Measurements from ENCODE around the gene PARVB.

PARVB gene, protein sequence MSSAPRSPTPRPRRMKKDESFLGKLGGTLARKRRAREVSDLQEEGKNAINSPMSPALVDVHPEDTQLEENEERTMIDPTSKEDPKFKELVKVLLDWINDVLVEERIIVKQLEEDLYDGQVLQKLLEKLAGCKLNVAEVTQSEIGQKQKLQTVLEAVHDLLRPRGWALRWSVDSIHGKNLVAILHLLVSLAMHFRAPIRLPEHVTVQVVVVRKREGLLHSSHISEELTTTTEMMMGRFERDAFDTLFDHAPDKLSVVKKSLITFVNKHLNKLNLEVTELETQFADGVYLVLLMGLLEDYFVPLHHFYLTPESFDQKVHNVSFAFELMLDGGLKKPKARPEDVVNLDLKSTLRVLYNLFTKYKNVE

DNA sequence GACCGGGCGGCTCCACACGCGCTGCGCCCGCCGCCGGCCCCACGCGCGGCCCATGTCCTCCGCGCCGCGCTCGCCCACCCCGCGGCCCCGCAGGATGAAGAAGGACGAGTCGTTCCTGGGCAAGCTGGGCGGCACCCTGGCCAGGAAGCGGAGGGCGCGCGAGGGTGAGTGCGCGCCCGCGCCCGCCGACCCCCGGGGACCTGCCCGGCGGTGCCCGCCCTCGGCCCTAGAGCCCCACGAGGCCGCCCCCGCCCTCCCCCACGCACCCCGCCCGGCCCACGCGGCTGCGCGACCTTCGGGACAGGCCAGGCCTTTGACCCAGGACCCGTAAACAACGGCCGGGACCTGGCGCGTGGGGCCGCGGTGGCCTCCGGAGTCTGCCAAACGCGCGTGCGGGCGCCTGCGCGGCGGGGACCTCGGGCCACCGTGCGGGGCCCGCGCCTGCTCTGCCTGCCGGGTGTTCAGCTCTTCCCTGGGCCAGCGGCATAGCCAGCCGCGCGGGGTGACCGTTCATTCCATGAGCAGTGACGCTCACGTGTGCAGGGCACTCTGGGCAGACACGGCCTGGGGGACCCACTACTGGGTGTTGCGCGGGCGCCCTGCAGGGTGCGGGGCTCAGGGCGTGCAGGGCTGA, at the start of gene PARVB:
TSS of gene PARVB (plus strand) at position 15 of the 634 bp plus-strand sequence. CDS start at position 53, 38 bp downstream.
- DNase-seq (ENCODE audit: low read depth in 2 of 2): no peak

DNA sequence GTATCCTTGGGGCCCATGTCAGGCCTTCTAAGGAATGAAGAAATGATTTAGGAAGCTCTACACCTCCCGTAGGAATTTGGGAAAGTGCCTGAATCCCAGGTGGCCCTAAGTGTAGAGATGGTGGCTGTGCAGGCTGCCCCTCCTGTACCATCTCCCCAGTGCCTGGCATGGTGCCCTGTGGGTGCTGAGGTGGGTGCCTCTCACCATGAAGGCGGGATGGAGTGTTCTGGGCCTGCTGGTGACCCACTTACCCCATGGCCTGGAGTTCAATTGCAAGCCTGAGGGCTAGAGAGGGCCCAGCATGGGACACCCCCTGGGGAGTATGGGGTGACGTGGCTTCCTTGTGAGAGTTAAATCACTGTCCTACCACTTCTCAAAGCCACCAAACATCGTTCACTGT, 49.1 kb upstream of the PARVB start:
- no peak for DNase-seq (ENCODE audit: low read depth in 2 of 2)

DNA sequence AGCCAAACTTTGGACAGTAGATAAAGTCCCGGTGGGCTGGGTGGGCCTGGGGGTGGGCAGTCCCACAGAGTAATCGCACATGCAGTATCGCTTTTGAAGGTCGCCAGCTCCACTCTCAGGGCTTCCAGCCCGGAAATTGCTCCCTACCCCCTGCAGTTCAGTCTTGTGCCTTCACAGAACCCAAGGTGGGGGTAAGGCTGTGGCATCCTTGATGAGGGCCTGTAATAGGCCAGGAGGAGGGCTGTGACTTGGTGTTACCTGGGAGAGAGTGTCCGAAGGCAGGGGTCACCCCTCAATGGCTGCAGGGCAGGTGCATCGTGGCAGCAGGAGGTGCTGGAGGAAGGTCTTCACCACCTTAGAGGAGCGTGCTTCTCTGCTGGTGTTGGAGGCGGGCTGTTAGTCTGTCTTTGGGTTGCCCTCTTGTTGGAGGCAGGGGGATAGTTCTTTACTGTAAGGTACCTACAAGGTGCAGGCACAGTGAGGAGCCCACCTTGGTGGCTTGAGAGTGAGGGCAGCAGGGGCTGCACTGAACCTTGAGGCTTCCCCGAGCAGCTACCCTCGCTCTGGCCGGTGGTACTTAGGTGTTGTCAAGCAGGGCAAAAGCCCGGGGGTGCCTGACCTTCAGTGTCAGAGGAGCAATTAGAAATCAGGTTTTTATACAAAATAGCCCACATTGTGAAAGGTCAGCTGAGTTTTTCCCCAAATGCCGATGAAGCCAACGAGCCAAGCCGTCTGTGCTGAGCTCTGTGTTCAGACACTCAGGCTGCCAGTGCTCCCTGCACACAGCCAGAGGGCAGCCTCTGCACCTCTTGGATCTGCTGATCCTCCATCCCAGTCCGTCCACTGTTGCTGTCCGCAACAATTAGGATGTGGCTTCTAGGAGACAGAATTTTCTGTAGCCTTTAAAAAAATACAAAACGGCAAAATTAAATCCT, 47.0 kb upstream of the PARVB start:
- no peak for DNase-seq (ENCODE audit: low read depth in 2 of 2)

DNA sequence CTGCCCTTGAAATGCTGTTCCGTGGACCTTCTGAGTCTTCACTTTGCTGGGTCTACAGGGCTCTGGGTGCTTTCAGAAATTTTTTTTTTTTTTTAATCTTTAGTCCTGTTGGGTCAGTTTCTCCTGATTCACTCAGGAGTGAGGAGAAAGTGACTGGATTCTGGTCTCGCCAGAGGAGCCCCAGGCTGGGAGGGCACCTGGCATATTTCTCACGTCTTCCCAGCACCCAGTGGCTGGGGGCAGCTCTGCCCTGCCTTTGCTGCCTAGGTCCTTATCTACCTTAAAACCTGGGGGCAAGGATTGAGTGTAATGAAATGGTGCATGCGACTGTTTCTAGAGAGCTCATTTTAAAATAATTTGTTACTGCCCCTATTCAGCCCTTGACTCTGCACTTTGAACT, 45.5 kb upstream of the PARVB start:
- no peak for DNase-seq (ENCODE audit: low read depth in 2 of 2)

DNA sequence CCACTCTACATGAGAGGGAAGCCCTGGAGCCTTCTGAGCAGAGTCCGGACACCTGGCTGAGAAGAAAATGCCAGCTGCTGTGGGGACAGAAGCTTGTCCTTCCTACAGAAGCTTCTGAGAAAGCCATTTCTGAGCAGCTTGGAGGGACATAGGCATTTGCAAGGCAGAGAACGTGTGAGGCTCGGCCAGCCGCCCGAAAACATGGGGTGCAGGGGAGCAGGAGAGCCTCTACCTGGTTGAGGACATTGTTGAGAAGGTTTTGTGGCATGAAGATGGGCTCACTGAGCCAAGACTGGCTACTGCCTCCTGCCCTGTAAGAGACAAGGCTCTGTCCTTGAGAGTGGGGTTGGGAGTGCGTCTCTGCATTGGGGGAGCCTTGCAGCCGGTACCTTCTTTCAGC, 43.5 kb upstream of the PARVB start:
- no peak for DNase-seq (ENCODE audit: low read depth in 2 of 2)

DNA sequence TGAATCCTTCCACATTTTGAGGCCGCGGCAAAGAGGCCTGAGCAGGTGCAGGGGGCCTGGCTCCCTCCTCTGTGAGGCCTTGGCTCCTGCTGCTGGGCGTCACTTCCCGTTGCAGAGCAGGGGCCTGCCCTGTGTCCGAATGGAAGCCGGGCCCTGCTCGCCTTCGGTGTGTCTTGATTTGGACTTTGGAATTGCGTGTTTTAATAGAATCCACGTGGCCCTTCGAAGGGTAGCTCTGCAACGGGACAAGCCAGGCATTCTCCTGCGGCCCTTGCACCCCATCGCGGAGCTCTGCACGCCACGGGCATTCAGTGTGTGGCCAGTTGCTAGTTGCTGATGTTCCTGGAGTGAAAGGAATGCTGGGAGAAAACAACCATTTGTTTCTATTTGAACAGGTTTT, 43.1 kb upstream of the PARVB start:
- no peak for DNase-seq (ENCODE audit: low read depth in 2 of 2)

DNA sequence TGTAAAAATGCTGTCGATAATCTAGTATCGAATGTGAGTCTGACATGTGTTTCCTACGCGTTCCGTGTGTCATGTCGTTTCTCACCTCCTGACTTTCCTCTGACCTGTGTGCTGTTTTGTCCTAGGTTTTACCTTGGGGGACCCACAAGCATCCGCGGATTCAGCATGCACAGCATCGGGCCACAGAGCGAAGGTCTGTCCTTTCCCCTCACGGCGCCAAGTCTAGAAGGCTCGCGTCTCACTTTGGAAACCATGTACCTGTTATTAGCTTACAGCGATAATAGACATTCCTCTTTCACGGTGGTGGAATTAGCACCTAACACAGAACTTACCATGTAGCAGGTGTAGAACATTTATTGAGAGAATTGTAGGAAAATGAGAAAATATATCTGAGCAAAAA, 40.3 kb upstream of the PARVB start:
- DNase-seq (ENCODE audit: low read depth in 2 of 2): no peak

DNA sequence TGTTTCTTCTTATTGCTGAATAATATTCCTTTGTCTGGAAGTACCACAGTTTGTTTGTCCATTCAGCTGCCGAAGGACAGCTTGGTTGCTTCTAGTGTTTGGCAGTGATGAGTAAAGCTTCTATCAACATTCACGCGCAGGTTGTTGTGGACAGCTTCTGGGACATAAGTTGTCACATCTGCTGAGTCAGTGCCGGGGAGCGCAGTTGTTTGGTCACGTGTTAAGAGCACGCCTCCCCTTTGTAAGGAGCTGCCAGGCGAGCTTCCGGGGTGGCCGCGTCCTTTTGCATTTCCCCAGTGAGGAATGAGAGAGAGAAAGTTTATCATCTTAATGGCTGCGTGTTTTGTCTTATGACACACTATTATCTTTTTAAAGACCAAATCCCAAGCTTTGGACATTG, 38.6 kb upstream of the PARVB start:
- DNase-seq (ENCODE audit: low read depth in 2 of 2): no peak

DNA sequence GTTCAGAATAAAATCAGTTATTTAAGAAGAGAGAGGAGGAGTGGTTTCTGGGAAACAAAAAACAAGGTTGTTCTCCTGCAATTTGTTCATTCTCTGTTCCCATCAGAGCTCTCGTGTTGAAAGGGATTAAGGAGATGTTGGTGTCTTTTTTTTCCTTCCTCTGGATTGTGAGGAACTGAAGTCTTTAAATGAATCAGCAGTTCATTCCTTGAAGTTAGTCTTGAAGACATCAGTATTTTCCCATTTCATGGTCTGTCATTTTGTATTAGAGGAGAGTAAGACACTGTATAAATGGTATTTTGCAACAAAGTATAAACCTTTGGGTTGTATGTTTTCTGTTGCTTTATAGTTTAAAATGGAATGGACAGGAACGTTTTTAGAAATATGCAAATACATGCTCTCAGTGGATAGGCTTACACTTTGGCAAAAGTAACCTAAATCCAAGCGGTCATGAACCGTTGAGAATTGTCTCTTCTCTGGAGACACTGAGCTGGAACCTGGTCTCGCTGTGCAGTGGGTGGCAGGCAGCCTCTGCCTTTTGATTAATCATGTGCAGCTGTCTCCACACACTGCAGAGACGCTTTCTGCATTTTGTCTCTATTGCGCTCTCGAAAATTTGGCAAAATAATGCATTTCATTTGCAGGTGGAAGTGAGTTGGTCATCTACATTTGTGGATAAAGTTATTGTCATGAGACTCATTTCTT, 35.8 kb upstream of the PARVB start:
- no peak for DNase-seq (ENCODE audit: low read depth in 2 of 2)

DNA sequence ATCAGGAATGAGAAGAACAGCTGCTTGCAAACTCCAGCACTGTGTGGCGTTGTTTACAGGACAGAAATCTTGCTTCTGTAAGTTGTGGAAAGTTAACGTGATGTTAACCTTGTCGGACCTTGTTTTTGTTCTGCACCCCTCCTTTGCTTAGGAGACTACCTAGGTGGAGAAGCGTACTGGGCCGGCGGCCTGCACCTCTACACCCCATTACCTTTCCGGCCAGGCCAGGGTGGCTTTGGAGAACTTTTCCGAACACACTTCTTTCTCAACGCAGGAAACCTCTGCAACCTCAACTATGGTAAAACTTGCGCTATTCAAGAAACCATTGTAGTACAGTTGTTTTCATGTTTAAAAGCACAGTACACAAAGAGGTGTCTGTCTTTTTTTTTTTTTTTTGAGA, 35.1 kb upstream of the PARVB start:
- no peak for DNase-seq (ENCODE audit: low read depth in 2 of 2)

DNA sequence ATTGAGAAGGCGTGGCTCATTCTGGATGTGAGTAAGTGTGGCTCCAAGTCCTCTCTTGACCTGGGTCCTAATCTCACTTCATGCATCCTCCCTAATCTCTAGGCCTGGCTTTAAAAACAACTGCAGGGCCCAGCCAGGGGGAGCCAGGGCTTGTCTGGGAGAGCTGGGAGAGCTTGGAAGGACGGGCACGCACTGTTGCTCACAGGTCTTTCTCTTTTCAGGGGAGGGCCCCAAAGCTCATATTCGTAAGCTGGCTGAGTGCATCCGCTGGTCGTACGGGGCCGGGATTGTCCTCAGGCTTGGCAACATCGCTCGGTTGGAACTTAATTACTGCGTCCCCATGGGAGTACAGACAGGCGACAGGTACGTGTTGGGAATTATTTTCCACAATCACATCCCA, 34.1 kb upstream of the PARVB start:
- no peak for DNase-seq (ENCODE audit: low read depth in 2 of 2)

DNA sequence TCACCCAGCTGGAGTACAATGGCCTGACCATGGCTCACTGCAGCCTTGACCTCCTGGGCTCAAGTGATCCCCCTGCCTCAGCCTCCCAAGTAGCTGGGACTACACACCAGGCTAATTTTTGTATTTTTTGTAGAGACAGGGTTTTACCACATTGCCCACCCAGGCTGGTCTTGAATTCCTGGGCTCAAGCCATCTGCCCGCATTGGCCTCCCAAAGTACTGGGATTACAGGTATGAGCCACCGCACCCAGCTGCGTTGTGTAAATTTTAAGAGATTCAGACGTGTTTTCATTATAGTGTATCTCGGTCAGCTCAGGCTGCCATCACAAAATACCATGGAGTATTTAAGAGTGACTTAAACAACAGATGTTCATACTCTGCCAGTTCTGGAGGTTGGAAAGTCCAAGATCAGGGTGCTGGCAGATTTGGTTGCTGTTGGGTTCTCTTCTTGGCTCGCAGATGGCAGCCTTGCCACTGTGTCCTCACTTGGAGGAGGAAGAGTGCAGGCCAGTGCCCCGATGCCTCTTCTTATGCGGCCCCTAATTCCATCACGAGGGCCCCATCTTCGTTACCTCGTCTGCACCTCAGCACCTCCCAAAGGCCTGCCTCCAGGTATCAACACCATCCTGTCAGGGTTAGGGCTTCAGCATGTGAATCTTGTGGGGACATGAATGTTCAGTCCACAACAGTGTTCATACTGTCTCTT, 32.6 kb upstream of the PARVB start:
- DNase-seq (ENCODE audit: low read depth in 2 of 2): no peak

DNA sequence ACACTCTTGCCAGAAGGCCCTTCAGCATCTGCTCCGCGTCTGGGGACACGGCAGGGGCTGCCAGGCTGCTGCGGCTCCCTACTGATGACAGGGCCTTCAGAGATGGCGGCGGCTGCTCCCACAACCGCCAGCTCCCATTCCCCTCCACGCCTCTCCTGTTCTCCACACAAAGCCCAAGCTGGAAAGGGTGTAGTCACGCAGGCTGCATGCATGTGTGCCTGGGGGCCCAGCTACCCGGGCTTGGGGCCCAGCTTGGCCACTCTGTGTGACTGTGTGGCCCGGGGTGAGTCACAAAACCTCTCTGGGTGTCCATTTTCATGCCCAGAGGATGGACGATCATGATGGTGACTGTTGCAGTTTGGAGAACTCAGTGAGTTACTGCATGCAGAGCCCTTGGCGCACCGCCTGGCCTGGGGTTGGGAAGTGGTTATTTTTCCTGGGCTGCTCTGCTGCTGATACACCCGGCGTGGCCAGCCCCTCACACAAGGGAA, 31.7 kb upstream of the PARVB start:
- no peak for DNase-seq (ENCODE audit: low read depth in 2 of 2)

DNA sequence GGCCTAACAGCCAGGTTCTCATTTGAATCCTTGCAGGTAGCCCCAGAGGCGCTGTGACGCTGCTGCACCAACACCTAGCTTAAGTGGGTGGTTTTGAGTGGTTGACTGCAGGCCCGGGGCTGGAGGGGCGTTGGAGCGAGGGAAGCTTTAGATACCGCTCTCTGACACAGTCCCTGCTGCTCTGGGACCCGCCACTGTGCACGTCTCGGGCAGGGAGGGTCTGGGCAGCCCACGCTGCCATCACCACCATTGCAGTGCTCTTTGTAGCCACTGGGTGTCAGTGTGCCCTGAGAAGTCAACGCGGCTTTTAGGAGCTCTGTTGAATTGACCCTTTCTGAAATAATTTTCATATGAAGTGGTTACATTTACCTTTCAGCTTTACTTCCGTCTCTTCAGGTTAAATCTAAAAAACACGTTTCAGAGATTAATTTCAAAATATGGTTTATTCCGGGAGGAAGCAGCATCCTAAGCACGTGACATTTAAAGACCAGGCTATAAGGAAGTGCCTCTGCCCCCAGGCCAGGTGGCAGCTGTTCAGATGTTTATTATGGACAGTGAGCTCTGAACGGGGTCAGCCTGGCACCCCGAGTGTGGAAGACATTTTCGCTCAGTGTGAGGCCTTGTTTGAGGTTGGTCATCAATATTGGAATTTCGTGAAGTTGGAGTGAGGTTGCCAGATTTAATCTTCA, 30.9 kb upstream of the PARVB start:
- peak; percentile 16 to 22 for DNase-seq (ENCODE audit: low read depth in 2 of 2)

DNA sequence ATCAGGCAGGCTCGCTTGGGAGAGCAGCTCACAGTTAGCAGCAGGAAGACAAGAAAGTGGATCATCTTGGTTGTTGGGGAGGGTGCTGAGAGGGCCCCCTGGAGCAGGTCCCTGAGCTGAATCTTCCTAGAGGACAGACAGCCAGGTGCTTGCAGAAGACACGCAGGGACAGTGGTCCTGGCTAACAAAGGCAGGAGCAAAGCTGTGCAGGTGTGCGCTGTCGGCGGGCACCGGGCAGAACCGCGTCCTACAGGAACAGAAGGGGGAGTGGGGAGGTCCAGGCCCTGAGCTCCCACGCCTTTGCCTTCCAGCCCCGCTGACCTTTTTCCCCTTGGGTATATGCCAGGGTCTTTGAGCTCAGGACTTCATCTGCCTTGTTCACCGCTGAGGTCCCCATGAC, 30.1 kb upstream of the PARVB start:
- no peak for DNase-seq (ENCODE audit: low read depth in 2 of 2)

DNA sequence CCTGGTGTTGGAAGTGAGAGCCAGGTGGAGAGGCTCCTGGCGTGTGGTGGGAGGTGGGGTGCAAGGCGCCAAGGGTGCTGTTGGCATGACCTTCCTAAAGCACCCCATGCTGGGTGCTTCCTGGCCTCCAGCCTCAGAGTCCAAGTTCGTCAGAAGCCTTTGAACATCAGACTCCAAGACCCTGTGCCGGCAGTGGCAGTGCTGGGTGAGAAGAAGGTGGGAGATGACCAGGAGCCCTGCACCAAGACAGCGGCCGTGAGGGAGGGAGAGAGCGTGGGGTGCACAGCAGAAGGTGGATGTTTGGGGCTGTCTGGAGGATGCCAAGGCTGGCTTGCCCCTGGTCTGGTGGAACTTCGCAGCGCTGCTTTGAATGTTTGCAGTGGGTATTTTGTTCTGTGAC, 29.7 kb upstream of the PARVB start:
- DNase-seq (ENCODE audit: low read depth in 2 of 2): no peak

DNA sequence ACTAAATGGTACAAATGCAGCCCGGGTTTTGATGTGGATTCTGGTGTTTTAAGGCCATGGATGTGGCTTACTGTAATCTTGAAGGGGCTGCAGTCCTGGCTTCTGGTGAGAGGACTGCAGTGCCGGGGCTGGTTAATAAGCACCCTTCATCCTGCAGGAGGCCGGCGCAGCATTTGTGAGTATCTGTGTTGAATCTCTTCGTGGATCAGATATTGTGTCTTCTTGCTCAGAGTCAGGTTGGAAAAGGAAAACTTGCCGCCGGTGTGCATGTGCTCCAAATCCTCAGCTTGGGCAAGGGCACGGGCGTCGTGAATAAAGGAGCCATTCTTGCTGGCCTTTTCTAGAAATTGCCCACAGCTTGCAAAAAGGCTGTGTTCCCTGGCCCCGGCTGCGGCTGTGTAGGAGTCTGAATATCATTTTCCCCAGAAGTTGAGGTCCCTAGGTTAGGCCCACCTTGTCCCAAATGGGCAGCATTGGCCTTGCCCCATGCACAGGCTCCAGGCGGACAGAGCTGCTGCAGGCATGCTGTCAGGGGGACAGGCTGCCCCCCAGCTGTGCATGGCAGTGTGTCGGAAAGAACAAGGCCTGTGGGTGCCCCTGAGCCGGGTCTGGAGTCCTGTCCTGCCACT, 28.9 kb upstream of the PARVB start:
- DNase-seq (ENCODE audit: low read depth in 2 of 2): no peak

DNA sequence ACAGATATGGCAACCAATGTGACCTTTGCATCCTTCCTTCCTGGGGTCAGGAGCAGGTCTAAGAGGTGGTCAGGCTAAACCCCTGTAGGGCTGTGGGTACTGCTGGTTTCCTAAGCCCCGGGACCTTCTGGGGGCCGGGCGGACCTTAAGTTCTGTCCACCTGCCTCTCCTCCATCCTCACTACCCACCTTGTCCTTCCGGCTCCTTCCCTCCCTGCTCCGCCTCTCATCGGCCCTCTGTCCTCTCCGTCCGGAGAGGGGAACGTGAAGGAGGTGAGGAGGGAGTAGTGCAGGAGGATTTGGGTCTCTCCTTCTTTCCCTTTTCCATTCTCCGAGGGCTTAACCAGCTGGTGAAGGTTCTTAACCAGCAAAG, 28.3 kb upstream of the PARVB start:
- DNase-seq (ENCODE audit: low read depth in 2 of 2): no peak

DNA sequence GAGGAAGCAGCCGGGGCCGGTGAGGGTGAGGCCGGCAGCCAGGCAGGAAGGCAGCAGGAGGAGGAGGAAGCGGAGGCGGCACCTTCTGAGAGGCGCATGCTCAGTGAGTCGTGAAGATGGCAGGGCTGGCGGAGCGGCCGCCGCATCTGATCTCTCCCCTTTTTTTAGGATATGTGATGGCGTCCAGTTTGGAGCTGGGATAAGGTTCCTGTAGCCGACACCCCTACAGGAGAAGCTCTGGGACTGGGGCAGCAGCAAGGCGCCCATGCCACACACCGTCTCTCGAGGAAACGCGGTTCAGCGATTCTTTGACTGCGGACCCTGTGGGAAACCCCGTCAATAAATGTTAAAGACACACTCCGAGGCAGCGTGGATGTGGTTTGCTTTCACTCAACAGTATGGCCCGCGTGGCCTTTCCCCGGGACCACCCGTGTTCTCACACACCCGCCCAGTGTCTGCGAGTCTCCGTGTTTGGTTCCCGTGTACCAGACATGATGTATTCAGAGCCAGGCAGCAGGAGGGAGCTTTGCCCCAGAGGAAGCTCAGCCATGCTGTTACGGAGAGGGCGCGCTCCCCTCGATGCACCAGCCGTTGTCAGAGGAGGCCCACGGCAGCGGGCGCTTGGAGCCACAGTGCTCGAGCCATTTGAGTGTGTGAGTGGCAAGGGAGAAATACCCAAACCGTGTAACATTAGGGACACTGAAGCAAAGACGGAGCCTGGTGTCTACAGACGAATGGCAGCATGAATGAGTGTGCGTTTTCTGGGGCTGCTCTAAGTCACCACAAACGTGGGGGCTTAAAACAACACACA, 27.7 kb upstream of the PARVB start:
- DNase-seq (ENCODE audit: low read depth in 2 of 2): peak; percentile 37 to 48

All from stimulated activated CD8-positive, alpha-beta memory T cell treated with anti-CD3 and anti-CD28 coated beads, Interleukin-2, amount 100 ng/mL, for 1 hour (primary cell).